ENCODE results near the gene AKR1E2. TPM values are rescaled to one million over a fixed set of nuclear protein-coding genes. Genes with fewer than 3 reads are reported as not detected.
A peak's percentile ranks its signal among the peaks of the same experiment; 100 is the strongest.

AKR1E2 gene
- total RNA-seq, 1 donor from 2014 or later, result 5.9 TPM

- Histone ChIP-seq H3K9me3 (replicated peaks) (no peaks in the 10 kb centered on the region), H3K4me3 (no peak overlapping the region), H3K4me1 (peaks cover 32% of the 10 kb centered on the region), H3K27me3 (ENCODE audit: low read depth) (no peaks in the 10 kb centered on the region), H3K36me3 (peaks cover 25% of the 10 kb centered on the region), H3K27ac (replicated peaks) (no peak overlapping the region)
- intact Hi-C loops (cut with micrococcal nuclease), result no loop called here
- TF ChIP-seq, protein P1, sequence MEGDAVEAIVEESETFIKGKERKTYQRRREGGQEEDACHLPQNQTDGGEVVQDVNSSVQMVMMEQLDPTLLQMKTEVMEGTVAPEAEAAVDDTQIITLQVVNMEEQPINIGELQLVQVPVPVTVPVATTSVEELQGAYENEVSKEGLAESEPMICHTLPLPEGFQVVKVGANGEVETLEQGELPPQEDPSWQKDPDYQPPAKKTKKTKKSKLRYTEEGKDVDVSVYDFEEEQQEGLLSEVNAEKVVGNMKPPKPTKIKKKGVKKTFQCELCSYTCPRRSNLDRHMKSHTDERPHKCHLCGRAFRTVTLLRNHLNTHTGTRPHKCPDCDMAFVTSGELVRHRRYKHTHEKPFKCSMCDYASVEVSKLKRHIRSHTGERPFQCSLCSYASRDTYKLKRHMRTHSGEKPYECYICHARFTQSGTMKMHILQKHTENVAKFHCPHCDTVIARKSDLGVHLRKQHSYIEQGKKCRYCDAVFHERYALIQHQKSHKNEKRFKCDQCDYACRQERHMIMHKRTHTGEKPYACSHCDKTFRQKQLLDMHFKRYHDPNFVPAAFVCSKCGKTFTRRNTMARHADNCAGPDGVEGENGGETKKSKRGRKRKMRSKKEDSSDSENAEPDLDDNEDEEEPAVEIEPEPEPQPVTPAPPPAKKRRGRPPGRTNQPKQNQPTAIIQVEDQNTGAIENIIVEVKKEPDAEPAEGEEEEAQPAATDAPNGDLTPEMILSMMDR (IDR thresholded peaks at IDR 0.05; ENCODE audit: borderline replicate concordance), result no peak
- DNase-seq, result no peak
These were observed 20.8 kb downstream of the AKR1E2 start for GRCh38 chr10:4846775-4847174.

DNA sequence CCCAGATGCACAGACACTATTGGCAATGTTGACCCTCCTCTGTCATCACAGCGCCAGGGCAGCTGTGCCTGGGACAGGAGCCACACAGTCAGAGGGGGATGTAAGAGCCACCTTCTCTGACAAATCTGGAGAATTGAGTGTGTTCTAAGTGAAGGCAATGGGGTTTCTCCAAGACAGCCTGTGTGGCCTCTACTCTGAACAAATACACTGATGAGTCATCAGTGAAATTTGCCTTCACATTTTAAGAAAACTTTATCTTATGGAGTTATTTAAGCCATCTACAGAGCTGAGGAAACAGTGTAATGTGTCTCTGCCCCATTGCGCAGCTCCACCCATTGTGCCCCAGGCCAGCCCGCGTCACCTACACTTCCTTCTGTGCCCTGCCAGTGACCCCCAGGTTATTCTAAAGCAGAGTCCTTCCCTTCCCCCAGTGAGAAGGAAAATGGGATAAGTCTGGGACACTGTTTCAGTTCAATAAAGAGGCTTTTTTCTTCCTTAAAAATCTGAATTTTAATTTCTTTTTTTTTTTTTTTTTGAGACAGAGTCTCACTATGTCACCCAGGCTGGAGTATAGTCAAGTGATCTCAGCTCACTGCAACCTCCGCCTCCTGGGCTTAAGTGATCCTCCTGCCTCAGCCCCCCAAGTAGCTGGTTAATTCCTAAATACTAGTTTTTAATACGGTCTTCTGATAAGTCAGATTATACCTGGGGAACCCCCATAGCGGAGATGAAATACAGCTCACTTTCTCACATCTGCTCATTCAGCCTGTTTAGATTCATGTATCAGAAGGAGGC, 21.8 kb downstream of the AKR1E2 start:
- no peak for DNase-seq
- Histone ChIP-seq H3K27ac (replicated peaks) (peak overlapping the region; percentile 57), H3K9me3 (replicated peaks) (no peaks in the 10 kb centered on the region), H3K4me3 (no peak overlapping the region), H3K36me3 (peaks cover 17% of the 10 kb centered on the region), H3K4me1 (peaks cover 42% of the 10 kb centered on the region), H3K27me3 (ENCODE audit: low read depth) (no peaks in the 10 kb centered on the region)
- intact Hi-C loops (cut with micrococcal nuclease), result loop anchor here (2.0 kb wide), 1 partner anchor 247 kb away; the partner anchor contains the start of gene AKR1C3
- TF ChIP-seq, protein P1 (IDR thresholded peaks at IDR 0.05; ENCODE audit: borderline replicate concordance), result no peak

DNA sequence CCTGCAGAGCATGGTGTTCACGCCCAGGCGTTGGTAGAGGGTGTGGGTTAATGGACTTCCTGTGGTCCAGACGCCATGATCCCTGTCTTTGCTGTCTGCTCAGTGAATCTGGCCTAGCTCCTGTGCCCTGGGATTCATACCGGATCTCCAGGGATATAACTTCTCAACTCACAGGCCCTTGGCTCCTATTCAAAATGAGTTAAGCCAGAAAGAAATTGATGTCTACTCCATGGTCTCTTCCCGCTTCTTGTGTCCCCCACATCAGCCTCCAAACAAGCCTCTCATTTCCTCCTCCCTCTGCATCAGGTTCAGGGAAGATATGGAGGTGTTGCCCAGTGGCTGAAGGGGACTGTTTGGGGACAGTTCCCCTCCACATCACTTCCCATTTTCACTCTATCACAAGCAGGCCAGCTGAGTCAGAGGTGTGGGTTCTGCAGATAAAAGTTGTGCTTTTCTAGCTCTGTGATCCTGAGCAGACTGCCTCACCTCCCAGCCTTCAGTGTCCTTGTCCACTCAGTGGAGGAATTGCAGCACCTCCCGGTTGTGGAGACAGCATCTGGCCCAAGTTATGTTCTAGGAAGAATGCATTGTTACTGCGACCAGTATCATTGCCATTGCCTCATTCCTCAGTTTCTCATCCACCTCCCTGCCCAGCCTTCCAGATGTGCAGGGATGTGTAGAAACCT, 22.5 kb downstream of the AKR1E2 start:
- Histone ChIP-seq H3K27ac (replicated peaks) (peak overlapping the region; percentile 57), H3K4me1 (peaks cover 47% of the 10 kb centered on the region), H3K9me3 (replicated peaks) (no peaks in the 10 kb centered on the region), H3K27me3 (ENCODE audit: low read depth) (no peaks in the 10 kb centered on the region), H3K36me3 (peaks cover 10% of the 10 kb centered on the region), H3K4me3 (no peak overlapping the region)
- intact Hi-C loops (cut with micrococcal nuclease), result loop anchor here (2.0 kb wide), 1 partner anchor 246 kb away; the partner anchor contains the start of gene AKR1C3
- TF ChIP-seq, protein P1 (IDR thresholded peaks at IDR 0.05; ENCODE audit: borderline replicate concordance), result no peak
- DNase-seq, result no peak

DNA sequence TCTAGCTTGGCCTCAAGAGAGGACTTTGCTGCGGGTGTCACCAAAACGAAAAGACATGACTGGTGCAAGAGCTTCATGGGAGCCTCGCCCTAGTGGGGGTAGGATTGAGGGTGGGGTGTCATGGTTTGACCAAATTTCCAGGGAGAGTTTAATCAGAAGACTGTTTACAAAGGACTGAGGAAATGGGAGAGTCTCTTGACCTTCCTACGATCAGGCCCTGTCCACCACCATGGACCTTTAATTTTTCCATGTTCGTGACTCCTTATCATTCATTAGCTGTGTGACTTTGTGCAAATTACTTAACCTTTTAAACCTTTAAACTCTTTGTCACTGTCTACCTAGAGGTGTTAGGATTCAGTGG, 23.0 kb downstream of the AKR1E2 start:
- Histone ChIP-seq H3K4me1 (peaks cover 47% of the 10 kb centered on the region), H3K36me3 (peaks cover 5% of the 10 kb centered on the region), H3K27me3 (ENCODE audit: low read depth) (no peaks in the 10 kb centered on the region), H3K27ac (replicated peaks) (peak overlapping the region; percentile 57), H3K9me3 (replicated peaks) (no peaks in the 10 kb centered on the region), H3K4me3 (no peak overlapping the region)
- DNase-seq, result no peak
- intact Hi-C loops (cut with micrococcal nuclease), result loop anchor here (2.0 kb wide), 1 partner anchor 246 kb away; the partner anchor contains the start of gene AKR1C3
- TF ChIP-seq, protein P1 (IDR thresholded peaks at IDR 0.05; ENCODE audit: borderline replicate concordance), result no peak

- H3K4me1 ChIP-seq, result peaks cover 47% of the 10 kb centered on the region
- no peaks in the 10 kb centered on the region for H3K9me3 ChIP-seq (replicated peaks)
- no peaks in the 10 kb centered on the region for H3K27me3 ChIP-seq (ENCODE audit: low read depth)
- DNase-seq, result peak; percentile 90
- intact Hi-C loops (cut with micrococcal nuclease), result loop anchor here (2.0 to 10.0 kb wide), 3 partner anchors 115 to 435 kb away; partner anchors contain the start of genes AKR1C1 and AKR1C3
- TF ChIP-seq, protein P1 (IDR thresholded peaks at IDR 0.05; ENCODE audit: borderline replicate concordance), result peak; percentile 99
- H3K27ac ChIP-seq (replicated peaks), result peak overlapping the region; percentile 57
- peak overlapping the region; percentile 34 for H3K4me3 ChIP-seq
- peaks cover 5% of the 10 kb centered on the region for H3K36me3 ChIP-seq
These were observed 23.7 kb downstream of the AKR1E2 start for GRCh38 chr10:4849555-4850242.
